ENCODE measurements around the gene ASTN2. TPM values are rescaled to one million over a fixed set of nuclear protein-coding genes. Genes with fewer than 3 reads are reported as not detected.

Gene ASTN2
- total and polyA plus RNA-seq, 2 experiments from 2014 or later, result 7.0 to 24.6 TPM

GRCh38 chr9:116558035-116558434, 856.8 kb downstream of the ASTN2 start (continued):
- TF ChIP-seq ZNF462 (CRISPR knock-in tag; IDR thresholded peaks at IDR 0.05), result no peak
- no peak for TF ChIP-seq EZH2phosphoT487 (IDR thresholded peaks at IDR 0.05; ENCODE audit: unreplicated experiment)
- no peak for TF ChIP-seq POLR2AphosphoS5 (IDR thresholded peaks at IDR 0.05; ENCODE audit: low read depth)
- TF ChIP-seq ZNF331 (CRISPR knock-in tag; IDR thresholded peaks at IDR 0.05; ENCODE audit: low read depth), result no peak
- TF ChIP-seq CTCF (conservative IDR thresholded peaks at IDR 0.05; ENCODE audit: low read depth in 2 of 2), result no peak
- no peak for TF ChIP-seq CREB1 (CRISPR knock-in tag; IDR thresholded peaks at IDR 0.05; ENCODE audit: low read depth)

GRCh38 chr9:116555556-116556155, 859.2 kb downstream of the ASTN2 start:
- Histone ChIP-seq H4K20me1 (replicated peaks; ENCODE audit: insufficient read depth) (0 out of 2 replicates have a peak, but pooled peaks cover 3% of the 10 kb centered on the region), H2AFZ (no peak overlapping the region), H3K4me2 (no peak overlapping the region), H3K4me1 (ENCODE audit: insufficient read depth) (0 out of 2 replicates have a peak, but pooled peaks cover 7% of the 10 kb centered on the region), H3F3A (replicated peaks; ENCODE audit: low read depth) (no peaks in the 10 kb centered on the region), H3K79me2 (replicated peaks; ENCODE audit: insufficient read depth) (no peaks in the 10 kb centered on the region), H3K36me3 (ENCODE audit: insufficient read depth) (no peaks in the 10 kb centered on the region), H3K4me3 (no peak overlapping the region), H3K9me2 (ENCODE audit: insufficient read depth) (no peaks in the 10 kb centered on the region), H3K27ac (ENCODE audit: low read depth) (no peak overlapping the region), H3K27me3 (ENCODE audit: insufficient read depth) (no peaks in the 10 kb centered on the region)
- DNase-seq (ENCODE audit: low spot score), result no peak
- Mint-ChIP-seq H3K9me3 (no peaks in the 10 kb centered on the region), H3K4me1 (peaks cover 10% of the 10 kb centered on the region), H3K36me3 (ENCODE audit: low read depth) (no peaks in the 10 kb centered on the region), H3K27me3 (ENCODE audit: insufficient read depth, low read depth, poor library complexity) (no peaks in the 10 kb centered on the region), H3K27ac (no peak overlapping the region), H3K4me3 (no peak overlapping the region)
- ATAC-seq, result no peak
- no peak for TF ChIP-seq ZNF331 (CRISPR knock-in tag; IDR thresholded peaks at IDR 0.05; ENCODE audit: low read depth)
- no peak for TF ChIP-seq EZH2phosphoT487 (IDR thresholded peaks at IDR 0.05; ENCODE audit: unreplicated experiment)
- TF ChIP-seq ZNF462 (CRISPR knock-in tag; IDR thresholded peaks at IDR 0.05), result no peak

Measured in GM23338 (cell line).